Stimulated activated CD4-positive, alpha-beta T cell treated with anti-CD3 and anti-CD28 coated beads, Interleukin-15, amount 100 ng/mL, for 48 hours (primary cell): ENCODE data around the gene MANF.
A peak's percentile ranks its signal among the peaks of the same experiment; 100 is the strongest.

Experiments
- DNase-seq, 2 donors: peaks; one replicate each; pipeline ENCODE4 v3.0.0-alpha.2; 2020; ENCODE audit warnings: low read depth in 2 of 2

Gene MANF

DNA sequence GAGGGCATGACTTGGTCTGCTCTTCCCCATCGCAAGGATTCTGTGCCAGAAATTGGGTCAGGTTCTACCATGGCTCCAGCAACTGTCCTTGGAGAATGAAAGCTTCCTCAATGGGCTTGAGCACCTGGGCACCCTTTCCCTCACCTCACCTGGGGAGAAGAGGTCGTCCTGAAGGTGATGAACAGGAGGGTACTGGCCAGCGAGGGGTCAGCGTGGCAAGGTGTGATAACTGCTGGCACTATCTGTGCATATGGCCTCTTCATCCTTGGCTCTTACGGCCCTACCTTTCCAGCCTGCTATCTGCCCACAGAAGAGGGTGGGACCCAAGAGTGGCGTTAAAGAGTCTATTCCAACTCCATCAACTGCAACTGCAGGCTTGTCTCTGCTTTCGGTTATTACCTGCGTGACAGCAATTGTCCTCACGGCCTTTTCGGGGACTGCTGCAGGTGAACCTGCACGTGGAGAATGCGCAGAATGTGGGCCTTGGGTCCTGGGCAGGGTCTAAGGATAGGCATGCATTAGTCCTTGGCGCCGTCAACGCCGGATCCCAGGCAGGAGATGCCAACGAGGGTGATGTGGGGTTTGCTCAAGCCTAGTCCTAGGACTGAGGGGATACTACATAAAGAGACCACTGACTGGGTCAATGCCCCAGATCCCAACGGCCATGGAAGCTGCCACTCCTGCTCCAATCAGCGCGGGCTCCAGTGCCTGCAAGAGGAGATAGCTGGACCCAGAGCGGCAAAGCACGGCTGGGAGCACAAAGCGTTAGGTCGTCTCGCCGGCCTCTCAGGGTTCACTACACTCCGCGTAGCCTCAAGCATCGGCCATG is 5.4 kb downstream of the MANF start:
- no peak for DNase-seq

GRCh38 chr3:51391075-51391565 is 6.0 kb downstream of the MANF start, which contains the start of gene RBM15B:
TSS of gene RBM15B (plus strand) at chr3:51391285. CDS start at chr3:51391400, 115 bp downstream.
- DNase-seq = peak; percentile 94 to 97

- no peak for DNase-seq
Observed at GRCh38 chr3:51391566-51392354, 6.7 kb downstream of the MANF start.

DNA sequence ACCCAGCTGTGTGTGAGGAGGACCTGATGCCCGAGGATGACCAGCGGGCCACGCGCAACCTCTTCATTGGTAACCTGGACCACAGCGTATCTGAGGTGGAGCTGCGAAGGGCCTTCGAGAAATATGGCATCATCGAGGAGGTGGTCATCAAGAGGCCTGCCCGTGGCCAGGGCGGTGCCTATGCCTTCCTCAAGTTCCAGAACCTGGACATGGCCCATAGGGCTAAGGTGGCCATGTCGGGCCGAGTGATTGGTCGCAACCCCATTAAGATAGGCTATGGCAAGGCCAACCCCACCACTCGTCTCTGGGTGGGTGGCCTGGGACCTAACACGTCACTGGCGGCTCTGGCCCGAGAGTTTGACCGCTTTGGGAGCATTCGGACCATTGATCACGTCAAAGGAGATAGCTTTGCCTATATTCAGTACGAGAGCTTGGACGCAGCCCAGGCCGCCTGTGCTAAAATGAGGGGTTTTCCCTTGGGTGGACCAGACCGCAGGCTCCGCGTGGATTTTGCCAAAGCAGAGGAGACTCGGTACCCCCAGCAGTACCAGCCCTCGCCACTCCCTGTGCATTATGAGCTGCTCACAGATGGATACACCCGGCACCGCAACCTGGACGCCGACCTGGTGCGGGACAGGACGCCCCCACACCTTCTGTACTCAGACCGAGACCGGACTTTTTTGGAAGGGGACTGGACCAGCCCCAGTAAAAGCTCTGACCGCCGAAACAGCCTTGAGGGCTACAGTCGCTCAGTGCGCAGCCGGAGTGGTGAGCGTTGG is 7.5 kb downstream of the MANF start:
- no peak for DNase-seq

GRCh38 chr3:51393134-51393495 is 8.0 kb downstream of the MANF start:
- DNase-seq = no peak

- DNase-seq = no peak
Observed at GRCh38 chr3:51393564-51393963, 8.5 kb downstream of the MANF start.

- DNase-seq = no peak
Observed at GRCh38 chr3:51394541-51394940, 9.4 kb downstream of the MANF start.

DNA sequence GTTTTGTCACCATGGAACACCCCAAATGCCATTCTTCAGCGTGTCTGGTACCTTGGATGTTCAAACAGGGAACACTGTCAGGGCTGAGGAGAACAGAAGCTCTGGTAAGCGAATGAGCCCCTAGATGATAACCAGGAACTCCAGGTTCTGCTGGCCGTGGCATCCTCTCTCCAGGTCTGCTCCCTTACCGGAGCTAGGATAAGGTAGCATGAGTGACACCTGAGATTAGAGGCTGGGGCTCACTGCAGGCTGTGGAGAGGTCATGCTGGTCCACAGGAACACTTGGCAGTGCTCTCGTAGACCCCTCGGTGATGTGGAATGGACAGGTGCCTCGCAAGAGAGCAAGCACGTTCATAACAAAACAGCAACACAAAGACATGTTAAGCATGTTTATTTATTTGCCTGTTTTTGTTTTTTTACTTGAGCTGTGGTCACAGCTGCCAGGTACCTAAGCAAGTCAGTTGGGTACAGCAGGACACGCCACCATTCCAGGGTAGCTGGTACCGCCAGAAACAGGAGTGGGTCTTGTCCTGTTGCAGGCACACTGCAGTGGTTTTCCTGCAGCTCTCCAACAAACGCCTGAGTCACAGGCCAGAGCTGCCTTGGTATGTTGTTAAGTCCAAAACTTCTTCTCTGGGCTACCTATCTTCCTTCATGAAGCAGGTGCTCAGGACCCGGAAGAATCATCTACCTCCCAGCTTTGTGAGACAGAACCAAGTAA is 10.6 kb downstream of the MANF start:
- no peak for DNase-seq

DNA sequence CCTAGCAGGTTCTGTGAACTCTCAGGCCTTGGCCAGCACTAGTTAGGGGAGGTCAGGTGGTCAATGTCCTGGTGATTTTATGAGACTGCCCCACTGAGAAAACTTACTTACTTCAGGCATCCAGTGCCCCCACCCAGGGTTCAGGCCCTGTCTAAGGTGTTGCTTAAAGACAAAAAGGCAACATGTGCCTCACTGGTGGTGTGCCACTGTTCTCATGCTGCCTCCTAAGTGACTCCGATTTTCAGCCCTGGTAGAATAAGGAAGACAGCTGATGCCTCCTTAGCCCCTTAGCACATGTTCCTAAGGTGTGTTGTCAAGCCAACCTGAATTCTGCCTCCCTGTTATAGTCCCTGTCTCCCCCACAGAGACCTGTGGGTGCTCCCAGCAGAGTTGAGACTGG is 11.3 kb downstream of the MANF start:
- DNase-seq = no peak

DNA sequence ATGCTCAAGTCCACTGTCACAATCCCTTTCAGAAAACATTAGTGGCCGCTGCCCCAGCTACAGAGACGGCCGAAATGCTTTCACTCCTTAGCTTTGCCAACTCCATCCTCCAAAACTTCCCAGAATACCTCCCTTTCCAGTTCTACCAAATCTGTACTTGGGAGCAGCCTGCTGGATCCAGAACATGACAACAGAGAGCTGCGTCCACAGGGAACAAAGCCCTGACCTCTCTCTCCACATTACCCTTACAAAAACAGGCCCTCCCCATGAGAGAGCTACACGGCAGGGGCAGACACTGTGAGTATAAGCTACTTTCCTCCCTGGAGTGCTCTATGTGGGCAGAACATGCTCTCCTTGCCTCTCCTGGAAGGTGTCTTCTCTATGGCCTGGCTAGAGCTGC is 12.3 kb downstream of the MANF start:
- no peak for DNase-seq

DNA sequence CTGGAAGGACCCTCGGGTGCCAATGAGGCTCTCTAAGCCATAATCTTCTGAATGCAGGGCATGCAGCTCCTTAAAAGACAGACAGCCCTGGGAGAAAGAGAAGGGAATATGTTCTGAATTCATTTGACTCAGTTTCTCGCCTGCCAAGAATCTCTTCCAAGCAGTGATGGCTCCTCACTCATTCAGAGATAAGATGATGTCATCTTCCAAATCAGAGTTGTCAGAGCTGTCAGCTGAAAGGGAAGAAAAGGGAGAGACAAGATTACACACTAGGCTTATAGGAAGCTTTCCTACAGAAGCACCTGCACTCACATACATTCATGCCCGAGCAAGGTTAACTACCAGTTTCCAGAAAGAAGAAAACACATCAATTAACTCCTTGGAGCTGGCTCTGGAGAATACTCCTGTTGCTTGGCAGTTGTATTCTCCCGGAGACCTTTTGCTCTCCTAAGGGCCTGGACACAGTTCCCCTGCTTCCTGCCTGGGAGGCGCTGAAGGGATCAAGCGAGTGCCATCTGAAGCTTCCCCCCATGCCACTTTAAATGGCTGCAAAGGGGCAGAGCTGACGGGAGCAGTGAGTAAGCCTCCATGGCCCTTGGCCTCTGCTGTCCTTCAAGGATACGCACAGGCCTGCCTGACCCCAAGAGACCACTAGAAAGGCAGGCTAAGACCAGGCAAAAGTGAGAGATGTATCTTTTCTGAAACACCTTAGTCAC is 13.7 kb downstream of the MANF start:
- DNase-seq = no peak

- no peak for DNase-seq
Observed at GRCh38 chr3:51400166-51400565, 15.1 kb downstream of the MANF start.

GRCh38 chr3:51401735-51402134 is 16.6 kb downstream of the MANF start:
- no peak for DNase-seq

DNA sequence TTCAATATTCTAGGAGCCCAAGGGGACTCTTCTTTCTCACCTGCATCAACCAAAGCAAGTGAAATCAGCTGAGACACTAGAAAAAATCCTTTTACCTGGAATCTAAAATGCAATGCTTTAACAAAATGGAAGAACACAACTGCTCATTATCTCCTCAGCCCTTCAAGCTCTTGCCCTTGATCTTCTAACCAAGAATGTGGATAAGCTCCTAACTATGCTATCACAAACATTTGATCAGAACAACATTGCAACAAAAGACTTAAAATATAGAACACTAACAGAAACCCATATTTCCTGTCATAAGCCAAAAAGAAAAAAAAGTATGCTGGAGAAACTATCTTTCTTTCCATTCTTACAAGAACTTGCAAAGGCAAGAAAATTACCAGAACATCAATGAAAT is 18.6 kb downstream of the MANF start:
- DNase-seq = no peak

GRCh38 chr3:51408021-51408420 is 22.9 kb downstream of the MANF start:
- DNase-seq = no peak

DNA sequence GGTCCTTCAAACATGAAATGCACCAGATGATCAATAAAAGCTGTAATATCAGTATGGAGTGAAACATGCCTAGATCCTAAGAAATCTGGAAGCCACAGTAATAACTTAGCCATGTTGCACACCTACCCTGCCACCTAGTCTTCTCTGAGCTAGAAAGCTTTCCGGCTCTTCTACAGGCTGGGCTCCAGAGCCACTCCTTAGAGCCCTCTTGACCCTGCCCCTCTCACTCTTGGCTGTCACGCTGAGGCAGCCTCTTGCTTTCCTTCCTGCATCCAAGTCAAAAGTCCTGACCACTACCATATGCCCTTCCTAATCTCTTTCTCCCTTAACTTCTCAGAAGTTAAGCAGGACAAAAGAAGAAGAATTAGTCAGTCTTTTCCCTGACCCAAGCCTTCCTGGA is 23.7 kb downstream of the MANF start:
- DNase-seq = no peak

DNA sequence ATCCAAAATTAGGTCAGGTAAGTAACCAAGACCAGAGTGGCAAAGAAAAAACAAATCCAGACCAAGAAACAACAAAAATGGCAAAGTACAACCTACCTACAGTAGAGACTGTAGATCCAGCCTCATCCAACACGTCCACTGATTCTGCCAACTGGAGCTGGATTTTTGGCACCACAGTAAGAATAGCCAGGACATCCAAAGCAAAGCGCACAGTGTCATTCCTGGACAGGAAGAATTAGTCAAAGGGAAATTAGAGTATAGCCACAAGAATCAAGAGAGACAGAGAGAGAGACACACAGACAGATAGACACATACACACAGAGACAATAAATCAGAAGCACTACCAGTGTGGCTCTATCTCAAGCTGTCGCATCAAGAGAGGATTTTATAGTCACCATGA is 37.1 kb downstream of the MANF start:
- DNase-seq = no peak

DNA sequence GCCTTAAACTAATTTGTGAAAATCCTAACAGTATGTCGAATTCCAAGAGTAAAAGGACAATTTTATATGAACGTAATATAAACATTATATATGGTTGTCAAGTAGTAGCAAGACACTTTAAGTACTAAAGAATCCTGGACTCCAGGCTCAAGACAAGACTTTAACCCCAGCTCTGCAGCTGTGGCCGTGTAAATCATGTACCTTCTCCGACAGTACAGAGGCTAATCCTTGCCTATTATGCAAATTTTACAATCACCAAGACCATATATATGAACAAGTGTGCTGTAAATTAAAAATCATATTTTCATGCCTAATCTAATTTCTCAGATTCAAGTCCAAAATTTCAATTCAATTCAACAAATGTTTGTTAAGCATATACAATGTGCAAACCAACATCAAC is 41.8 kb downstream of the MANF start:
- DNase-seq = no peak

DNA sequence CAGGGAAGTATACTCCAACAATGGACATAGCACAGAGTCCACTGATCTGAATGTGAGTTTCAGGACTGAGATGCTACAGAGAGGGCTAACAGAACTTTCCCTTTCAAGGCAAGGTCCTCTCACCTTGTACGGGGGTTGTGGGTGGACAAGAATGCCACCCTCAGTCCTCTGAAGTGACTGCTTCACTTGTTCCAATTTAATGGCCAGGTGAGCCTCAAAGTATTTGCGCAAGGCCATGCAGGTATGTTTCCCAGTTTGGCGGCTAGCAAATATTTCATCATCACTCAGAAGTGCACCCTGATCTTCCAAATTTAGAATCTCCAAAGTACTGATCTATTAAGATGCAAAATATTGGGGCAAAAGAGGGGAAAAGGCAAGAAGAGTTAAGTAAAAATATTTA is 44.0 kb downstream of the MANF start:
- DNase-seq = no peak

GRCh38 chr3:51434110-51434509 is 49.0 kb downstream of the MANF start:
- DNase-seq = no peak
